H9 (cell line): ENCODE data around the gene GPD1. TPM values are rescaled to one million over a fixed set of nuclear protein-coding genes. Genes with fewer than 3 reads are reported as not detected.

Experiments used
- DNase-seq: peaks from one replicate; pipeline ENCODE4 v3.0.0-alpha.2; 2017
- H2AFZ ChIP-seq: one replicate; pipeline ENCODE4 v1.6.1; 2013; ENCODE audit warnings: mild to moderate bottlenecking, low read length, control low read depth, moderate library complexity
- H2AK5ac ChIP-seq: 2 replicates; pipeline ENCODE4 v1.6.1; 2013; ENCODE audit warnings: low read length, control low read depth, mixed read lengths; ENCODE audit not compliant: insufficient read length
- H2BK120ac ChIP-seq: one replicate; pipeline ENCODE4 v1.6.1; 2013; ENCODE audit warnings: low read depth, mild to moderate bottlenecking, low read length, control low read depth, inconsistent platforms; ENCODE audit not compliant: poor library complexity, severe bottlenecking
- H2BK12ac ChIP-seq: 2 replicates; pipeline ENCODE4 v1.6.1; 2013; ENCODE audit warnings: low read length, control low read depth, mixed read lengths, low read depth; ENCODE audit not compliant: insufficient read length
- H2BK15ac ChIP-seq: 2 replicates; pipeline ENCODE4 v1.6.1; 2013; ENCODE audit warnings: low read depth, low read length, control low read depth
- H2BK20ac ChIP-seq: one replicate; pipeline ENCODE4 v1.6.1; 2013; ENCODE audit warnings: low read depth, mild to moderate bottlenecking, low read length, control low read depth, inconsistent platforms; ENCODE audit not compliant: poor library complexity, severe bottlenecking
- H2BK5ac ChIP-seq: 2 replicates; pipeline ENCODE4 v1.6.1; 2013; ENCODE audit warnings: low read length, control low read depth, mixed read lengths; ENCODE audit not compliant: insufficient read length
- H3K14ac ChIP-seq: 2 replicates; pipeline ENCODE4 v1.6.1; 2013; ENCODE audit warnings: low read length, control low read depth; ENCODE audit not compliant: insufficient read depth
- H3K18ac ChIP-seq: 2 replicates; pipeline ENCODE4 v1.6.1; 2013; ENCODE audit warnings: low read depth, mild to moderate bottlenecking, mixed read lengths, low read length, control low read depth; ENCODE audit not compliant: insufficient read length
- H3K23ac ChIP-seq: 2 replicates; pipeline ENCODE4 v1.6.1; 2013; ENCODE audit warnings: low read length, control low read depth, mixed read lengths, low read depth; ENCODE audit not compliant: insufficient read length
- H3K23me2 ChIP-seq: 2 replicates; pipeline ENCODE4 v1.6.1; 2013; ENCODE audit warnings: low read depth, mild to moderate bottlenecking, mixed read lengths, low read length, control low read depth; ENCODE audit not compliant: insufficient read length, poor library complexity, severe bottlenecking
- H3K27ac ChIP-seq: 2 replicates; pipeline ENCODE4 v1.5.1; 2013; ENCODE audit warnings: low read length, control low read depth, mixed read lengths, low read depth; ENCODE audit not compliant: insufficient read length
- H3K27me3 ChIP-seq: 2 replicates; pipeline ENCODE4 v1.6.1; 2013; ENCODE audit warnings: low read length, control low read depth, inconsistent platforms; ENCODE audit not compliant: insufficient read depth
- H3K4ac ChIP-seq: 2 replicates; pipeline ENCODE4 v1.6.1; 2013; ENCODE audit warnings: low read depth, mild to moderate bottlenecking, control low read depth, inconsistent platforms, low read length, moderate library complexity
- H3K4me1 ChIP-seq: 2 replicates; pipeline ENCODE4 v1.6.1; 2013; ENCODE audit warnings: low read length, control low read depth, inconsistent platforms; ENCODE audit not compliant: insufficient read depth
- H3K4me2 ChIP-seq: 2 replicates; pipeline ENCODE4 v1.6.1; 2013; ENCODE audit warnings: low read length, control low read depth, mixed read lengths; ENCODE audit not compliant: insufficient read length, insufficient read depth
- H3K56ac ChIP-seq: 2 replicates; pipeline ENCODE4 v1.6.1; 2013; ENCODE audit warnings: low read depth, mild to moderate bottlenecking, mixed read lengths, low read length, control low read depth; ENCODE audit not compliant: insufficient read length
- H3K79me1 ChIP-seq: 2 replicates; pipeline ENCODE4 v1.6.1; 2013; ENCODE audit warnings: low read depth, mild to moderate bottlenecking, moderate library complexity, low read length, control low read depth, inconsistent platforms; ENCODE audit not compliant: insufficient read depth, poor library complexity, severe bottlenecking
- H3K79me2 ChIP-seq: 2 replicates; pipeline ENCODE4 v1.6.1; 2013; ENCODE audit warnings: low read length, control low read depth, inconsistent platforms; ENCODE audit not compliant: insufficient read depth
- H3K9ac ChIP-seq: 2 replicates; pipeline ENCODE4 v1.6.1; 2013; ENCODE audit warnings: low read length, control low read depth, mixed read lengths; ENCODE audit not compliant: insufficient read length; ENCODE audit errors: extremely low read depth
- H3K9me3 ChIP-seq: one replicate; pipeline ENCODE4 v1.6.1; 2013; ENCODE audit warnings: low read depth, low read length, inconsistent platforms; ENCODE audit not compliant: control insufficient read depth
- H3T11ph ChIP-seq: one replicate; pipeline ENCODE4 v1.6.1; 2013; ENCODE audit warnings: mild to moderate bottlenecking, low read length, control low read depth, inconsistent platforms
- H4K20me1 ChIP-seq: one replicate; pipeline ENCODE4 v1.6.1; 2013; ENCODE audit not compliant: control insufficient read depth, insufficient read length, insufficient read depth
- H4K5ac ChIP-seq: 2 replicates; pipeline ENCODE4 v1.6.1; 2013; ENCODE audit warnings: low read depth, mild to moderate bottlenecking, mixed read lengths, low read length, control low read depth; ENCODE audit not compliant: insufficient read length
- H4K8ac ChIP-seq: replicated peaks from 2 replicates; pipeline ENCODE4 v1.6.1; 2013; ENCODE audit warnings: low read length, control low read depth, mixed read lengths, low read depth; ENCODE audit not compliant: insufficient read length
- H4K91ac ChIP-seq: 2 replicates; pipeline ENCODE4 v1.6.1; 2013; ENCODE audit warnings: low read depth, mild to moderate bottlenecking, moderate library complexity, mixed read lengths, low read length, control low read depth; ENCODE audit not compliant: insufficient read length
- H3K27ac Mint-ChIP-seq, 3 experiments: 2 replicates in 2 of 3; 3 replicates in 1 of 3; pipeline ENCODE4 v1.8.0; 2020 to 2021; ENCODE audit warnings: mixed read lengths in 3 of 3, mild to moderate bottlenecking in 1 of 3, moderate library complexity in 1 of 3
- H3K27me3 Mint-ChIP-seq: 2 replicates; pipeline ENCODE4 v1.8.0; 2021; ENCODE audit warnings: low read depth, mild to moderate bottlenecking, moderate library complexity, mixed read lengths
- H3K36me3 Mint-ChIP-seq, 3 experiments: 2 replicates in 2 of 3; 3 replicates in 1 of 3; pipeline ENCODE4 v1.8.0; 2020 to 2021; ENCODE audit warnings: low read depth in 3 of 3, mixed read lengths in 3 of 3; ENCODE audit not compliant: insufficient read depth in 1 of 3
- H3K4me1 Mint-ChIP-seq, 2 experiments: 2 replicates each; pipeline ENCODE4 v1.8.0; 2020; ENCODE audit warnings: mixed read lengths in 2 of 2
- H3K4me3 Mint-ChIP-seq, 2 experiments: 2 replicates in 1 of 2; 3 replicates in 1 of 2; pipeline ENCODE4 v1.8.0; 2020 to 2021; ENCODE audit warnings: mild to moderate bottlenecking in 2 of 2, mixed read lengths in 2 of 2, moderate library complexity in 1 of 2
- H3K9me3 Mint-ChIP-seq, 2 experiments: 2 replicates in 1 of 2; 3 replicates in 1 of 2; pipeline ENCODE4 v1.8.0; 2020; ENCODE audit warnings: mild to moderate bottlenecking in 2 of 2, mixed read lengths in 2 of 2, moderate library complexity in 1 of 2
- CTCF ChIP-seq: fragments of 200-600 bp; sonication (generic); conservative IDR thresholded peaks from 3 replicates; pipeline ENCODE4 v1.8.0; 2021; ENCODE audit warnings: antibody characterized with exemption, mild to moderate bottlenecking
- WGBS: extraction: QIAGEN DNeasy Blood & Tissue Kit; methylation state at CpG from one replicate; pipeline ENCODE4 v1.1.7; 2013; ENCODE audit warnings: missing lambda C conversion rate, low lambda C conversion rate, mixed read lengths; ENCODE audit not compliant: insufficient read length; ENCODE audit errors: extremely low coverage; 5-methylcytosine and 5-hydroxymethylcytosine counted together
- total RNA-seq: library from RNA; stranded (reverse); gene quantifications from 2 replicates; pipeline ENCODE4 v1.2.1, GENCODE V29; 2021

Gene GPD1
- total RNA-seq, 1 experiment from 2014 or later: 0.70 TPM

- Histone ChIP-seq H2BK15ac (no peak overlapping the region), H3K23me2 (no peaks in the 10 kb centered on the region), H3K27me3 (no peaks in the 10 kb centered on the region), H3K4ac (no peak overlapping the region), H3K4me2 (no peak overlapping the region), H2AFZ (no peak overlapping the region), H2BK5ac (no peak overlapping the region), H4K91ac (no peak overlapping the region), H3K79me1 (no peaks in the 10 kb centered on the region), H3K79me2 (no peaks in the 10 kb centered on the region), H2BK12ac (no peak overlapping the region), H3K27ac (no peak overlapping the region), H3K14ac (no peak overlapping the region), H3T11ph (no peak overlapping the region), H3K18ac (no peak overlapping the region), H4K20me1 (no peaks in the 10 kb centered on the region), H3K56ac (no peak overlapping the region), H3K9ac (no peak overlapping the region), H3K23ac (no peak overlapping the region), H3K4me1 (peaks cover 10% of the 10 kb centered on the region; the same call in 1 of the 2 replicates), H2BK20ac (no peak overlapping the region), H2AK5ac (no peak overlapping the region), H3K9me3 (no peaks in the 10 kb centered on the region), H4K5ac (no peak overlapping the region), H2BK120ac (no peak overlapping the region), H4K8ac (no peak overlapping the region)
- no peak for TF ChIP-seq CTCF
- H3K4me1 Mint-ChIP-seq: peaks cover 35 to 46% of the 10 kb centered on the region in 2 experiments
- no peaks in the 10 kb centered on the region for H3K9me3 Mint-ChIP-seq
- WGBS: no CpG with 5 or more reads among the region's 12 CpGs
- 0 out of 5 replicates have a peak overlapping the region, but pooled peaks of 1 of the 2 experiments have one; percentile 3 for H3K4me3 Mint-ChIP-seq
- DNase-seq: no peak
- peaks cover 2 to 11% (median 7%) of the 10 kb centered on the region in 3 experiments; a peak in 4 of 7 replicates for H3K36me3 Mint-ChIP-seq
- peaks cover 4% of the 10 kb centered on the region for H3K27me3 Mint-ChIP-seq
- H3K27ac Mint-ChIP-seq: peak overlapping the region in 1 of 3 experiments; percentile 24; a peak in 1 of 7 replicates
Measured at GRCh38 chr12:50105913-50106450, 2.2 kb downstream of the GPD1 start.
